ENCODE measurements around the gene NFKBIZ.
"Not testable (repeated sequence)": the region's sequence is repeated elsewhere in the genome, so short reads cannot be mapped to it uniquely, and the experiment has no call there.

Gene NFKBIZ

DNA sequence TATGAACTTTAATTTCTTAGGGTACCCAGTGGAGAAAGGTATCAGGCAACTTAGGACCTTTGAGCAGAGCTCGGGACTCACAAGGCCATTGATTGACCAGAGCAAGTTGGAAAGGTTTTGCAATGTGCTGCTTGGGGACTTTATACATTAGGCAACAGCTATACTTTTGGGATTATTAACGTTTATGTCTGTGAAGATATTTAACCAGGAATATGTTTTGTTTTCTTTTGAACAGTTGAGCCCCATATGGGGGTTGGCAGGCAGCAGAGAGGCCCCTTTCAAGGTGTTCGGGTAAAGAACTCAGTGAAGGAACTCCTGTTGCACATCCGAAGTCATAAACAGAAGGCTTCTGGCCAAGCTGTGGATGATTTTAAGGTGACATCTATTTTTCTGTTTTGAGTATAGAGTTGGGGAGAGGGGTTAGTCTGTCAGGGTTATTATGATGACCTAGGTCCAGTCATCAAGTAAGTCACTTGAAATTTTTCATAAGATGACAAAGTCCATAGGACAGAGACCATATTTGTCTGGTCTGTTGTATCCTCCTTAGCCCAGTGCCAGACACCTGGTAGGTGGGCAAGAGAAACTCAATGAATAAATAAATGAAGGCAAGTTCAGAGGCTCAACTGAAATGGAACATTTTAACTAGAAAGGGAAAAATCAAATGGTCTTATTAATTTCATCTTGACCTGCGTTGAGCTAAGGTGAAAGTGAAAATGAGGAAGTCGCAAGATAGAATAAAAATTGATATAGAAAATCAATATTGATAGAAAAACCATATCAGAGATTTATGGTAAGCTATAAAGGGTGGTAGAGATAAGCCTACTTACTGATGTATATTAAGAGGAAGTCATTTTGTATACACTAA lies 2.8 kb downstream of the NFKBIZ start:
- DNase-seq = no peak

GRCh38 chr3:101852983-101853840 lies 3.9 kb downstream of the NFKBIZ start:
- DNase-seq = no peak

- DNase-seq = no peak
Observed at GRCh38 chr3:101853982-101854381, 4.7 kb downstream of the NFKBIZ start.

GRCh38 chr3:101854608-101855304 lies 5.4 kb downstream of the NFKBIZ start:
- DNase-seq = no peak

DNA sequence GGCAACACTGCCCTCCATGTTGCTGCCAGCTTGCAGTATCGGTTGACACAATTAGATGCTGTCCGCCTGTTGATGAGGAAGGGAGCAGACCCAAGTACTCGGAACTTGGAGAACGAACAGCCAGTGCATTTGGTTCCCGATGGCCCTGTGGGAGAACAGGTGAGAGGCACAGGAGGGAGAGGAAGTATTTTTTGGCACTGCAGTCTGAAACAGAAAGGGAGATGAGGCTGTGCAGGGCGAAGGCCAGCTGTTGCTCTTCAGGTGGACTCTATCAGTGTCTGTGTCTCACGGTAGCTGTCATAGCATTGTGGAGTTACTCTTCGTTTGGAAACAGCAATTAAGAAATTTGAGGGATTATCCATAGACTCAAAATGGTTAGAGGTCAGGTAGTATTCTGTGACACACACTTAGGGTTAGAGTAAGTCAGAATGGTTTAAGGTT lies 8.0 kb downstream of the NFKBIZ start:
- no peak for DNase-seq

GRCh38 chr3:101858464-101859030 lies 9.2 kb downstream of the NFKBIZ start:
- no peak for DNase-seq

- DNase-seq = no peak
Observed at GRCh38 chr3:101859882-101860448, 10.7 kb downstream of the NFKBIZ start.

DNA sequence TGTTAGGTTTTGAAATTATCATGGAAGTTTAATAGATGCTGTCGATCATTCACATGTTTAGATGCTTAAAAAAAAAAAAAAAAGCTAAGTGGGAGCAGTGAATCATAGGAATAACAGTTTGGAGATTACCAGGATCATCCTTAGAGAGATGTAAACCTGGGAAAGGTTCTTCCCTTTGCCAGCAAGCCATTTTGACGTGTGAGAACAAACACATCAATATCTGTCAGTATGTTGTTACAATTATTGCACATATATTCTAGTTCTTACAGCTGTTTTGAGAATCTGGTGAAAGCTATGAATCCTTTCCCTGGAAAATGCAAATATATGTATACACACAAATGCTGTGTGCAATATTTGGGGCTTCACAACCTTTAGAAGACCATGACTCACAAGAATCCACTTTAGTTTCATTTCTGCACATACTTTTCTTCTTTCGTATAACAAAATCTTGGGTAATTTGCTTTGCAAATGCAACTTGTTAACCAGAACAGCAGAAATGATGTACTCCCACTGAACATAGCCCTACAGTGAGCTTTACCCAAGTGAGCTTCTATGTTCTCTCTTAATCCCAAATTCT lies 12.0 kb downstream of the NFKBIZ start:
- DNase-seq = no peak

DNA sequence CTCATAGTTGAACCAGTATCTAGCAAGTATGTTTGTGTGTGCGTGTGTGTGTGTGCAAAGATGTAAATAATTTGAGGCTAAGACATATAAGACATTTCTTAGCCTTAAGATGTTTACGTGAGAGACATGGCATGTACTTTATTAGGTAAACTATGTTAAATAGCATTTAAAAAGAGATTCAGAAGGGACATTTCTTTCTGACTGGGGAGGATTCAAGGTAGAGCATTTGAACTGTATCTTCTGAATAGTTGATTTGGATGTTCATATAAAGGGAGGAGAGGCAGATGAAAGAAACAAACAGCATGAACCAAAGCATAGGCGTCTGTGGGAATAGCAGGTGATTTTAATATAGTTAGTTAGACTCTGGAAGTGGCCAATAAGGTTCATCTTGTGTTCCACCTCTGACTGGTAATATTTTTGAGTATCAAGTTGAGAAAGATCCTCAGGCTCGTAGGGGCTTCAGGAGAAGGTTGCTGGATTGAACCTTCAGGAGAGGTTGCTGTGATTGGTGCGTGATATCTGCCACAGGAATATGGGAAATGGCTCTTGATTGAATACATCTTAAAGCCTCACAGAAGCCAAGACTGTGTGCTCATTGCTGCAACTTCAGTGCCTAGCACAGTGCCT lies 12.6 kb downstream of the NFKBIZ start:
- no peak for DNase-seq

- no peak for DNase-seq
Observed at GRCh38 chr3:101862416-101863165, 13.3 kb downstream of the NFKBIZ start.

DNA sequence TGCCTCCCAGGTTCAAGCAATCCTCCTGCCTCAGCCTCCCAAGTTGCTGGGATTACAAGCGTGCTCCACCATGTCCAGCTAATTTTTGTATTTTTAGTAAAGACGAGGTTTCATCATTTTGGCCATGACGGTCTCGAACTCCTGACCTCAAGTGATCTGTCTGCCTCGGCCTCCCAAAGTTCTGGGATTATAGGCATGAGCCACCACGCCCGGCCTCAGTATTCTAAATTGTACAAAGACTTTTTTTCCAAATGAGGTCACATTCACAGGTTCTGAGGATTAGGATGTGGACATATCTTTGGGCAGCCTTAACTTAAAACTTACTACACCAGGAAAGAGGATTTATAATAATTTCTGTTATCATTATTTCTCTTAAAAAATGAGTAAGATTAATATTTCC lies 15.6 kb downstream of the NFKBIZ start:
- not testable (repeated sequence) for DNase-seq

DNA sequence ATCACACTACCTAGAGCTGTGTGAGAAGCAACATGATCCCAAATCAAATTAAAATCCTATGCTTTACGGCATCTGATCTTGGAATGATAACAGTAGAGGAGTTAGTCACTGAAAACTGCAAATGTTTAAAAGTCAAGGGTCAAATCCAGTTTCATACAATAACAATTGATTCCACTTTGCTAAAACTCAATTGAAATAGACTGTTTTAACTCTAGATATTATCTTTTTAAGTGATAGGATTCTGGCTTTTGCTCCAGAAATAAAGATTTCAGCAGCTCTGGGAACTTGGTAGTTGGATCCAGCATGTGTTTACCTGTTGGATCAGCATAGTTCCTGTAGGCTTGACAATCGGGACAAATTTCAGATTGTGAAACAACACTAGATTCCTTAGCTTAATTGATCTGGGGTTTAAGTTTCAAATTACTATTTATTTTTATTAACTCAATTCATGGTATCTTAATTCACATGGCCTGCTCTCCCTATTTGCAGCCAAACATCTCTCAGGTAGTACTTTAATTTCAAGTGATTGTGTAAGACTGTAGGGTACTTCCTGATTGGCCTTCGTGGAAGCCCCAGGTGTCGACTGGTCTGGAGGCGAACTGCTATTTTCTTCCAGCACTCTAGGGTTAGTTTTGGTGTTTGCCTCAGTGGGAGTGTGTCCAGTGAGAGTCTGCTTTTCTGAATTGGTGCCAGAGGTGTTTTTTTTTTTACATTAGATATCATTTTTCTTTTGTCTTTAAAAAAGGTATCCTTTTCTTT lies 16.6 kb downstream of the NFKBIZ start:
- DNase-seq = no peak

DNA sequence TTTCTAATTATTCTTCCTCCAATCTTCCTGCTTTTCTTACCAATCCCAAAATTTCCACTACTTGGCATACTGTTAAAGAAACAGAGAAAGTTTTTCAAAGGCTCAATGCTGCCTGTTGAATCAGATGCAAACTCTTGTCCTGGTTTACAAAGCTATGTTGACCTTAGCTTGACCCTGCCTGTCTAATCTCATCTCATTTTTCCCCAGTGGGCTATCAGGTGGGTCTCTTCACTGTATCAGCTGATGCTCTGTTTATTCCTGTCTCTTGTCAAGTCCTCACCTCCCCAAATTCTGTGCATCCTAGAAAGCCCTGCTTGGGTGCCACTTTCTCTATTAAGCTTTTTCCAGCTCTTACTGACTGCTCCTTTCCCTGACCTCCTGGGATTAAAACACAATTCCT lies 18.2 kb downstream of the NFKBIZ start:
- no peak for DNase-seq

DNA sequence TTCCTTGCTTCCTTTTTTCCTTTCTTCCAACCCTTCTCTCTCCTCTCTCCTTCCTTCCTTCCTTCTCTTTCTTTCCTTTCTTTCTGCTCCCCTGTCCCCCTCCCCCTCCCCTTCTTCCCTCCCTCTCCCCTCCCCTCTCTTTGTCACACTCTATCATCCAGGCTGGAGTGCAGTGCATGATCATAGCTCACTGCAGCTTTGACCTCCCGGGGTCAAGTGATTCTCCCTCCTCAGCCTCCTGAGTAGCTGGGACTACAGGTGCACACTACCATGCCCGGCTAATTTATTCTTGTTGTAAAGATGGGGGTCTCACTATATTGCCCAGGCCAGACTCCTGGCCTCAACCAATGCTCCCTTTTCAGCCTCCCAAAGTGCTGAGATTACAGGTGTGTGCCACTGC lies 18.7 kb downstream of the NFKBIZ start:
- DNase-seq = no peak

- DNase-seq = no peak
Observed at GRCh38 chr3:101868534-101869464, 19.5 kb downstream of the NFKBIZ start.

DNA sequence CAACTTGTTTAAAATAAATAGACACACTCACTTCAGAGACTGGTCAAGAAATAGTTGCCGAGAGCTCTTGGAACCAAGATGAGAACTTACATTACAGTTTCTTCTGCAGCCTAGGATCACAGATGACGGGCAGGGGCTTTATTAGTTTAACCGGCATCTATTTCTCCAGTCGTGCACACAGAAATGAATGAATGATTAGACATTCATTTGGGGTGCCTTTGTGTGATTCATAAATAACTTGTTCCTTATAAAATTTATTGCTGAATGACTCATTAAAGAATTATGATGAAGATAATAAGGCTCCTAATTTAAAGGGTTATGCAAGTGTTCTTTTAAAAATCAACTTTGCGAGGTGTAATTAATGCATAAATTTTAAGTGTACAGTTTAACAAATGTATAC lies 20.8 kb downstream of the NFKBIZ start:
- DNase-seq = no peak

GRCh38 chr3:101873619-101874018 lies 24.3 kb downstream of the NFKBIZ start:
- no peak for DNase-seq

DNA sequence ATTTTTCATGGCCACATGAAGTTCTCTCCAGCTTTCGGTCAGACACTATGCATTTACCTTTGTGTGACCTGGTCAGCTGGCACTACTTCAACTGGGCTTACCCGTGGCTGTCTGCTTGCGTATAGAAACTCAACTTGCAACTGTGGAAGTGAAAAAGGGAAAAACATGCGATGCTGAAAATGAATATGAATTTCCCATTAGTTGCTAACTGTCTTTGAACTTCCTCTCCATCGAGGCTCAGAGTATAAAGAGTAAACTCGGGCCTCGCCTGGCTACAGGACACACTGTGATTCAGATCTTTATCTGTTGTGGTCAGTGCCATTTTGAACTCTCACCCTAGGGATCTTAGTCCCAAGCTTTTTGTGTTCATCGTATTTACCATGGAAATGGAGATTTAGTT lies 26.8 kb downstream of the NFKBIZ start:
- DNase-seq = no peak

- DNase-seq = no peak
Observed at GRCh38 chr3:101878589-101878988, 29.3 kb downstream of the NFKBIZ start.

Data from midbrain (tissue), 1 donor.